MCF 10A (cell line): ENCODE data around the gene SLC23A1. TPM values are rescaled to one million over a fixed set of nuclear protein-coding genes. Genes with fewer than 3 reads are reported as not detected.

Source experiments
- BruUV-seq: library from RNA; stranded (reverse); fragments of 400-500 nt; replicated peaks from 2 replicates; lab custom pipeline; 2021; lab: Mats Ljungman, UMichigan
- CTCF ChIA-PET: fragments of 300-600 bp; sonication (Branson Sonifier 250); formaldehyde crosslinking; extraction: SDS; loops from one replicate; lab custom pipeline; 2021; ENCODE audit warnings: antibody characterized with exemption, inconsistent platforms; lab: Yijun Ruan, JAX
- POLR2A ChIA-PET: fragments of 300-600, 350-650 bp; sonication (Branson Sonifier 250); formaldehyde crosslinking; extraction: SDS; loops from one replicate; lab custom pipeline; 2020; ENCODE audit warnings: antibody characterized with exemption, inconsistent platforms; lab: Yijun Ruan, JAX
- DNase-seq: peaks from one replicate; pipeline ENCODE4 v3.0.0-alpha.2; 2018; ENCODE audit not compliant: unreplicated experiment
- H3K27ac Mint-ChIP-seq: one replicate; pipeline ENCODE4 v1.8.0; 2022; ENCODE audit warnings: mild to moderate bottlenecking, low read depth, mixed read lengths; ENCODE audit not compliant: unreplicated experiment
- H3K27me3 Mint-ChIP-seq: one replicate; pipeline ENCODE4 v1.8.0; 2022; ENCODE audit warnings: mixed read lengths; ENCODE audit not compliant: insufficient read depth, unreplicated experiment
- H3K36me3 Mint-ChIP-seq: one replicate; pipeline ENCODE4 v1.8.0; 2022; ENCODE audit warnings: mild to moderate bottlenecking, moderate library complexity, mixed read lengths; ENCODE audit not compliant: insufficient read depth, unreplicated experiment
- H3K4me1 Mint-ChIP-seq: one replicate; pipeline ENCODE4 v1.8.0; 2022; ENCODE audit warnings: mixed read lengths; ENCODE audit not compliant: insufficient read depth, unreplicated experiment
- H3K4me3 Mint-ChIP-seq: one replicate; pipeline ENCODE4 v1.8.0; 2022; ENCODE audit warnings: mild to moderate bottlenecking, moderate library complexity, mixed read lengths; ENCODE audit not compliant: unreplicated experiment
- H3K9me3 Mint-ChIP-seq: one replicate; pipeline ENCODE4 v1.8.0; 2022; ENCODE audit warnings: mixed read lengths; ENCODE audit not compliant: unreplicated experiment
- CTCF ChIP-seq: fragments of 200-600 bp; IDR thresholded peaks from one replicate; pipeline ENCODE4 v1.8.0; 2022; ENCODE audit warnings: antibody characterized with exemption, mild to moderate bottlenecking; ENCODE audit not compliant: unreplicated experiment
- intact Hi-C: fragments of 100-400 bp; cut with micrococcal nuclease; formaldehyde crosslinking; loops from 2 replicates; pipeline ENCODE4 v1.14.1; 2022
- total RNA-seq: library from RNA; stranded (reverse); gene quantifications from 2 replicates; pipeline ENCODE4 v1.2.3, GENCODE V29; 2022

Gene SLC23A1
- total RNA-seq, 1 experiment from 2014 or later = not detected

GRCh38 chr5:139340051-139340450 lies 43.0 kb downstream of the SLC23A1 start:
- no TSS peak for BruUV-seq

DNA sequence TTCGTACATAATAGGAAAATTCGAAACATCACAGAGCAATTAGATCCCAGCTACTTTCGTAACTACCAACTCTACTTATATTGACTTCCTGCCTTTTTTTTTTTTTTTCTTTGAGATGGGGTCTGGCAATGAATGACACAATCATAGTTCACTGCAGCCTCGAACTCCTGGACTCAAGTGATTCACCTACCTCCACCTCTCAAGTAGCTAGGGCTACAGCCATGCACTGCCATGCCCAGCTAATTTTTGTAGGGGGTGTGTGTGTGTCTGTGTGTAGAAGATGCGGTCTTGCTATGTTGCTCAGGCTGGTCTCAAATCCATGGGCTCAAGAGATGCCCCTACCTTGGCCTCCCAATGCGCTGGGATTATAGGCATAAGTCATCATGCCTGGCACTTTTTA lies 47.3 kb downstream of the SLC23A1 start:
- BruUV-seq = no TSS peak

More at GRCh38 chr5:139340051-139340450, 43.0 kb downstream of the SLC23A1 start:
- no peaks in the 10 kb centered on the region for H3K27me3 Mint-ChIP-seq
- no peaks in the 10 kb centered on the region for H3K9me3 Mint-ChIP-seq
- TF ChIP-seq CTCF = no peak
- H3K36me3 Mint-ChIP-seq = peaks cover 43% of the 10 kb centered on the region
- CTCF ChIA-PET = interaction anchor here (0.8 to 3.1 kb wide), 4 partner anchors 8 to 36 kb away, joined by 3 to 10 read pairs (median 4); no protein-coding TSS in a partner anchor
- H3K4me1 Mint-ChIP-seq = peaks cover 20% of the 10 kb centered on the region
- DNase-seq = peak; percentile 17
- H3K4me3 Mint-ChIP-seq = no peak overlapping the region
- POLR2A ChIA-PET = interaction anchor here (0.5 to 4.1 kb wide), 9 partner anchors 8 to 919 kb away, joined by 3 to 107 read pairs (median 30); partner anchors contain the start of gene MATR3
- intact Hi-C loops = loop anchor here (2.0 kb wide), 2 partner anchors 47 to 63 kb away; partner anchors contain the start of gene MATR3
- no peak overlapping the region for H3K27ac Mint-ChIP-seq

More for the DNA sequence above, 47.3 kb downstream of the SLC23A1 start:
- Mint-ChIP-seq H3K36me3 (peaks cover 56% of the 10 kb centered on the region), H3K4me3 (no peak overlapping the region), H3K27ac (no peak overlapping the region), H3K9me3 (no peaks in the 10 kb centered on the region), H3K4me1 (no peaks in the 10 kb centered on the region), H3K27me3 (no peaks in the 10 kb centered on the region)
- no peak for TF ChIP-seq CTCF
- CTCF ChIA-PET = interaction anchor here (0.6 to 0.7 kb wide), 3 partner anchors 18 to 762 kb away, joined by 3 to 4 read pairs (median 3); no protein-coding TSS in a partner anchor
- POLR2A ChIA-PET = interaction anchor here (0.6 to 1.6 kb wide), 3 partner anchors 9 to 966 kb away, joined by 3 to 5 read pairs (median 4); no protein-coding TSS in a partner anchor
- DNase-seq = no peak
- intact Hi-C loops = no loop called here

Other genes starting within 250 kb of the SLC23A1 start
- 114 and 175 TPM in 2 replicates for gene SIL1, start 184.9 kb downstream of the SLC23A1 start, total RNA-seq
- 152 and 159 TPM in 2 replicates for gene MATR3, start 89.6 kb downstream of the SLC23A1 start, total RNA-seq
- gene PAIP2, start 41.4 kb downstream of the SLC23A1 start, total RNA-seq = 104 and 108 TPM in 2 replicates
- not detected in 2 replicates for gene MZB1, start 6.6 kb upstream of the SLC23A1 start, total RNA-seq
- 2.3 and 3.1 TPM in 2 replicates for gene PROB1, start 11.8 kb upstream of the SLC23A1 start, total RNA-seq
- gene SPATA24, start 20.8 kb upstream of the SLC23A1 start, total RNA-seq = 9.8 and 11.6 TPM in 2 replicates
- gene DNAJC18, start 56.2 kb upstream of the SLC23A1 start, total RNA-seq = 14.1 and 15.1 TPM in 2 replicates
- not detected in 2 replicates for gene ECSCR, start 79.4 kb upstream of the SLC23A1 start, total RNA-seq
- gene SMIM33, start 87.7 kb upstream of the SLC23A1 start, total RNA-seq = not detected in 2 replicates
- gene STING1, start 99.5 kb upstream of the SLC23A1 start, total RNA-seq = 33.1 and 35.1 TPM in 2 replicates
- gene UBE2D2, start 178.0 kb upstream of the SLC23A1 start, total RNA-seq = 306 and 329 TPM in 2 replicates